H9 (cell line): ENCODE measurements around the gene HS6ST1. TPM values are rescaled to one million over a fixed set of nuclear protein-coding genes. Genes with fewer than 3 reads are reported as not detected.

Experiments
- DNase-seq: peaks from one replicate; pipeline ENCODE4 v3.0.0-alpha.2; 2017
- H2AFZ ChIP-seq: one replicate; pipeline ENCODE4 v1.6.1; 2013; ENCODE audit warnings: mild to moderate bottlenecking, low read length, control low read depth, moderate library complexity
- H2AK5ac ChIP-seq: 2 replicates; pipeline ENCODE4 v1.6.1; 2013; ENCODE audit warnings: low read length, control low read depth, mixed read lengths; ENCODE audit not compliant: insufficient read length
- H2BK120ac ChIP-seq: one replicate; pipeline ENCODE4 v1.6.1; 2013; ENCODE audit warnings: low read depth, mild to moderate bottlenecking, low read length, control low read depth, inconsistent platforms; ENCODE audit not compliant: poor library complexity, severe bottlenecking
- H2BK12ac ChIP-seq: 2 replicates; pipeline ENCODE4 v1.6.1; 2013; ENCODE audit warnings: low read length, control low read depth, mixed read lengths, low read depth; ENCODE audit not compliant: insufficient read length
- H2BK15ac ChIP-seq: 2 replicates; pipeline ENCODE4 v1.6.1; 2013; ENCODE audit warnings: low read depth, low read length, control low read depth
- H2BK20ac ChIP-seq: one replicate; pipeline ENCODE4 v1.6.1; 2013; ENCODE audit warnings: low read depth, mild to moderate bottlenecking, low read length, control low read depth, inconsistent platforms; ENCODE audit not compliant: poor library complexity, severe bottlenecking
- H2BK5ac ChIP-seq: 2 replicates; pipeline ENCODE4 v1.6.1; 2013; ENCODE audit warnings: low read length, control low read depth, mixed read lengths; ENCODE audit not compliant: insufficient read length
- H3K14ac ChIP-seq: 2 replicates; pipeline ENCODE4 v1.6.1; 2013; ENCODE audit warnings: low read length, control low read depth; ENCODE audit not compliant: insufficient read depth
- H3K18ac ChIP-seq: 2 replicates; pipeline ENCODE4 v1.6.1; 2013; ENCODE audit warnings: low read depth, mild to moderate bottlenecking, mixed read lengths, low read length, control low read depth; ENCODE audit not compliant: insufficient read length
- H3K23ac ChIP-seq: 2 replicates; pipeline ENCODE4 v1.6.1; 2013; ENCODE audit warnings: low read length, control low read depth, mixed read lengths, low read depth; ENCODE audit not compliant: insufficient read length
- H3K23me2 ChIP-seq: 2 replicates; pipeline ENCODE4 v1.6.1; 2013; ENCODE audit warnings: low read depth, mild to moderate bottlenecking, mixed read lengths, low read length, control low read depth; ENCODE audit not compliant: insufficient read length, poor library complexity, severe bottlenecking
- H3K27ac ChIP-seq: 2 replicates; pipeline ENCODE4 v1.5.1; 2013; ENCODE audit warnings: low read length, control low read depth, mixed read lengths, low read depth; ENCODE audit not compliant: insufficient read length
- H3K27me3 ChIP-seq: 2 replicates; pipeline ENCODE4 v1.6.1; 2013; ENCODE audit warnings: low read length, control low read depth, inconsistent platforms; ENCODE audit not compliant: insufficient read depth
- H3K4ac ChIP-seq: 2 replicates; pipeline ENCODE4 v1.6.1; 2013; ENCODE audit warnings: low read depth, mild to moderate bottlenecking, control low read depth, inconsistent platforms, low read length, moderate library complexity
- H3K4me1 ChIP-seq: 2 replicates; pipeline ENCODE4 v1.6.1; 2013; ENCODE audit warnings: low read length, control low read depth, inconsistent platforms; ENCODE audit not compliant: insufficient read depth
- H3K4me2 ChIP-seq: 2 replicates; pipeline ENCODE4 v1.6.1; 2013; ENCODE audit warnings: low read length, control low read depth, mixed read lengths; ENCODE audit not compliant: insufficient read length, insufficient read depth
- H3K56ac ChIP-seq: 2 replicates; pipeline ENCODE4 v1.6.1; 2013; ENCODE audit warnings: low read depth, mild to moderate bottlenecking, mixed read lengths, low read length, control low read depth; ENCODE audit not compliant: insufficient read length
- H3K79me1 ChIP-seq: 2 replicates; pipeline ENCODE4 v1.6.1; 2013; ENCODE audit warnings: low read depth, mild to moderate bottlenecking, moderate library complexity, low read length, control low read depth, inconsistent platforms; ENCODE audit not compliant: insufficient read depth, poor library complexity, severe bottlenecking
- H3K79me2 ChIP-seq: 2 replicates; pipeline ENCODE4 v1.6.1; 2013; ENCODE audit warnings: low read length, control low read depth, inconsistent platforms; ENCODE audit not compliant: insufficient read depth
- H3K9ac ChIP-seq: 2 replicates; pipeline ENCODE4 v1.6.1; 2013; ENCODE audit warnings: low read length, control low read depth, mixed read lengths; ENCODE audit not compliant: insufficient read length; ENCODE audit errors: extremely low read depth
- H3K9me3 ChIP-seq: one replicate; pipeline ENCODE4 v1.6.1; 2013; ENCODE audit warnings: low read depth, low read length, inconsistent platforms; ENCODE audit not compliant: control insufficient read depth
- H3T11ph ChIP-seq: one replicate; pipeline ENCODE4 v1.6.1; 2013; ENCODE audit warnings: mild to moderate bottlenecking, low read length, control low read depth, inconsistent platforms
- H4K20me1 ChIP-seq: one replicate; pipeline ENCODE4 v1.6.1; 2013; ENCODE audit not compliant: control insufficient read depth, insufficient read length, insufficient read depth
- H4K5ac ChIP-seq: 2 replicates; pipeline ENCODE4 v1.6.1; 2013; ENCODE audit warnings: low read depth, mild to moderate bottlenecking, mixed read lengths, low read length, control low read depth; ENCODE audit not compliant: insufficient read length
- H4K8ac ChIP-seq: replicated peaks from 2 replicates; pipeline ENCODE4 v1.6.1; 2013; ENCODE audit warnings: low read length, control low read depth, mixed read lengths, low read depth; ENCODE audit not compliant: insufficient read length
- H4K91ac ChIP-seq: 2 replicates; pipeline ENCODE4 v1.6.1; 2013; ENCODE audit warnings: low read depth, mild to moderate bottlenecking, moderate library complexity, mixed read lengths, low read length, control low read depth; ENCODE audit not compliant: insufficient read length
- H3K27ac Mint-ChIP-seq, 3 experiments: 2 replicates in 2 of 3; 3 replicates in 1 of 3; pipeline ENCODE4 v1.8.0; 2020 to 2021; ENCODE audit warnings: mixed read lengths in 3 of 3, mild to moderate bottlenecking in 1 of 3, moderate library complexity in 1 of 3
- H3K27me3 Mint-ChIP-seq: 2 replicates; pipeline ENCODE4 v1.8.0; 2021; ENCODE audit warnings: low read depth, mild to moderate bottlenecking, moderate library complexity, mixed read lengths
- H3K36me3 Mint-ChIP-seq, 3 experiments: 2 replicates in 2 of 3; 3 replicates in 1 of 3; pipeline ENCODE4 v1.8.0; 2020 to 2021; ENCODE audit warnings: low read depth in 3 of 3, mixed read lengths in 3 of 3; ENCODE audit not compliant: insufficient read depth in 1 of 3
- H3K4me1 Mint-ChIP-seq, 2 experiments: 2 replicates each; pipeline ENCODE4 v1.8.0; 2020; ENCODE audit warnings: mixed read lengths in 2 of 2
- H3K4me3 Mint-ChIP-seq, 2 experiments: 2 replicates in 1 of 2; 3 replicates in 1 of 2; pipeline ENCODE4 v1.8.0; 2020 to 2021; ENCODE audit warnings: mild to moderate bottlenecking in 2 of 2, mixed read lengths in 2 of 2, moderate library complexity in 1 of 2
- H3K9me3 Mint-ChIP-seq, 2 experiments: 2 replicates in 1 of 2; 3 replicates in 1 of 2; pipeline ENCODE4 v1.8.0; 2020; ENCODE audit warnings: mild to moderate bottlenecking in 2 of 2, mixed read lengths in 2 of 2, moderate library complexity in 1 of 2
- WGBS: extraction: QIAGEN DNeasy Blood & Tissue Kit; methylation state at CpG from one replicate; pipeline ENCODE4 v1.1.7; 2013; ENCODE audit warnings: missing lambda C conversion rate, low lambda C conversion rate, mixed read lengths; ENCODE audit not compliant: insufficient read length; ENCODE audit errors: extremely low coverage; 5-methylcytosine and 5-hydroxymethylcytosine counted together
- total RNA-seq: library from RNA; stranded (reverse); gene quantifications from 2 replicates; pipeline ENCODE4 v1.2.1, GENCODE V29; 2021
- TF ChIP-seq, protein P1 (sequence below): fragments of 200-600 bp; sonication (generic); conservative IDR thresholded peaks from 3 replicates; pipeline ENCODE4 v1.8.0; 2021; ENCODE audit warnings: antibody characterized with exemption, mild to moderate bottlenecking

The HS6ST1 gene
- total RNA-seq, 1 experiment from 2014 or later = 60.2 TPM

DNA sequence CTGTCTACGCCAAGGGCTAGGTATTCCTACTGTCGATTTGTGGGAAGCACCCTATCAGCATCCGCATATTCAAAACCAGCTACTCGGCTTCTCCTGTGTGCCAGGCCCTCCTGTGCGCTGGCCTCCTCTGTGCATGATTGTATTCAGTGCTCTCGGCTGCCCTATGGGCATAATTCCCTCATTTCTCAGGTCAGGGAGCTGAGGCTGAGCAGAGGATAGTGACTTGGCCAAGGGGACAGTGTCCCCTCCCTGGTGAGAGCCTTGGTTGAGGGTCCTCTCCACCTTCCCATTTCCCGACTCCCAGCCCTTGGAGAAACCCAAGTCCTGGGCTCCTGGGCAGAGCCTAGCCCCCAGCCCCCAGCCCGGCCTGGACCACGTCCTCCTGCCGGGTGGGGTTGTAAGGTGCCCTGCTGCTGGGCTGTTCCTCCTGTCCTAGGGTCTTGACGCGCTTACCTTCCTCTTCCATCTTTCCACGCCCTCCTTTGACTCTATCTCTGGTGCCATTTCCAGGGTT, 6.3 kb upstream of the HS6ST1 start:
- Histone ChIP-seq H4K5ac (no peak overlapping the region), H3K18ac (no peak overlapping the region), H2AFZ (no peak overlapping the region), H4K20me1 (no peaks in the 10 kb centered on the region), H3K9ac (no peak overlapping the region), H2BK15ac (no peak overlapping the region), H3K23ac (no peak overlapping the region), H3K23me2 (no peaks in the 10 kb centered on the region), H2BK12ac (no peak overlapping the region), H2BK120ac (no peak overlapping the region), H3K79me2 (no peaks in the 10 kb centered on the region), H4K8ac (no peak overlapping the region), H2AK5ac (no peak overlapping the region), H3K9me3 (no peaks in the 10 kb centered on the region), H3K79me1 (no peaks in the 10 kb centered on the region), H2BK20ac (no peak overlapping the region), H3T11ph (no peak overlapping the region), H3K14ac (no peak overlapping the region), H3K4me1 (no peaks in the 10 kb centered on the region), H3K4ac (no peak overlapping the region), H2BK5ac (no peak overlapping the region), H4K91ac (no peak overlapping the region), H3K27ac (no peak overlapping the region), H3K56ac (no peak overlapping the region), H3K27me3 (no peaks in the 10 kb centered on the region; the same call in 1 of the 2 replicates), H3K4me2 (no peak overlapping the region)
- peaks cover 20% of the 10 kb centered on the region for H3K27me3 Mint-ChIP-seq
- no peak for DNase-seq
- peaks cover 11 to 21% of the 10 kb centered on the region in 2 experiments for H3K4me1 Mint-ChIP-seq
- H3K27ac Mint-ChIP-seq = no peak overlapping the region
- no CpG with 5 or more reads among the region's 13 CpGs for WGBS
- no peak overlapping the region for H3K4me3 Mint-ChIP-seq
- H3K9me3 Mint-ChIP-seq = no peaks in the 10 kb centered on the region; a peak in 2 of 5 replicates
- TF ChIP-seq, protein P1, sequence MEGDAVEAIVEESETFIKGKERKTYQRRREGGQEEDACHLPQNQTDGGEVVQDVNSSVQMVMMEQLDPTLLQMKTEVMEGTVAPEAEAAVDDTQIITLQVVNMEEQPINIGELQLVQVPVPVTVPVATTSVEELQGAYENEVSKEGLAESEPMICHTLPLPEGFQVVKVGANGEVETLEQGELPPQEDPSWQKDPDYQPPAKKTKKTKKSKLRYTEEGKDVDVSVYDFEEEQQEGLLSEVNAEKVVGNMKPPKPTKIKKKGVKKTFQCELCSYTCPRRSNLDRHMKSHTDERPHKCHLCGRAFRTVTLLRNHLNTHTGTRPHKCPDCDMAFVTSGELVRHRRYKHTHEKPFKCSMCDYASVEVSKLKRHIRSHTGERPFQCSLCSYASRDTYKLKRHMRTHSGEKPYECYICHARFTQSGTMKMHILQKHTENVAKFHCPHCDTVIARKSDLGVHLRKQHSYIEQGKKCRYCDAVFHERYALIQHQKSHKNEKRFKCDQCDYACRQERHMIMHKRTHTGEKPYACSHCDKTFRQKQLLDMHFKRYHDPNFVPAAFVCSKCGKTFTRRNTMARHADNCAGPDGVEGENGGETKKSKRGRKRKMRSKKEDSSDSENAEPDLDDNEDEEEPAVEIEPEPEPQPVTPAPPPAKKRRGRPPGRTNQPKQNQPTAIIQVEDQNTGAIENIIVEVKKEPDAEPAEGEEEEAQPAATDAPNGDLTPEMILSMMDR = no peak
- no peaks in the 10 kb centered on the region for H3K36me3 Mint-ChIP-seq
